Astrocyte (in vitro differentiated cells and primary cell): ENCODE measurements around the gene CNTN6.

Experiments used
- EZH2 ChIP-seq: IDR thresholded peaks from 2 replicates; pipeline ENCODE4 v1.6.1; 2012; ENCODE audit warnings: mild to moderate bottlenecking, low read length, inconsistent platforms; ENCODE audit not compliant: insufficient read depth
- TF ChIP-seq, protein P1 (sequence below): IDR thresholded peaks from 2 replicates; pipeline ENCODE4 v1.5.1; 2011; ENCODE audit warnings: low read depth, mild to moderate bottlenecking, inconsistent platforms, low read length, moderate library complexity; ENCODE audit not compliant: insufficient read depth

DNA sequence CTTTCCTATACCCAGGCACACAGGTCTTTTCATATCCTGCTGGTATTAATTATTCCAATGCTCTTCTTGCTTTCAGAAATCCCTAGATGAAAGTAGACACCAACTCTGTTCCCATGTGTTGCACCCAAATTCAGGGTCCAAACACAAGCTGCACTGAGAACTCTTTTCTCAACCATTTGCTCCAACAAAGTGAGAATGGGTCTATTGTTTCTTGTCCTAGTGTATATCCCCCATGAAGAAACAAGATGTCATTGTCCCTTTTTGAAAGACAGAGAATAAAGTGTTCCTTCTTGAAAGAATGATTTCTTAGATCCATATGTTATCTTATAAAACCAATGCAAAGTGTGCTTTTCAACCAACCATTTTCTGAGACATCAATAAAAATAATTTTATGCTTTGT lies 353.7 kb downstream of the CNTN6 start:
- TF ChIP-seq, protein P1, sequence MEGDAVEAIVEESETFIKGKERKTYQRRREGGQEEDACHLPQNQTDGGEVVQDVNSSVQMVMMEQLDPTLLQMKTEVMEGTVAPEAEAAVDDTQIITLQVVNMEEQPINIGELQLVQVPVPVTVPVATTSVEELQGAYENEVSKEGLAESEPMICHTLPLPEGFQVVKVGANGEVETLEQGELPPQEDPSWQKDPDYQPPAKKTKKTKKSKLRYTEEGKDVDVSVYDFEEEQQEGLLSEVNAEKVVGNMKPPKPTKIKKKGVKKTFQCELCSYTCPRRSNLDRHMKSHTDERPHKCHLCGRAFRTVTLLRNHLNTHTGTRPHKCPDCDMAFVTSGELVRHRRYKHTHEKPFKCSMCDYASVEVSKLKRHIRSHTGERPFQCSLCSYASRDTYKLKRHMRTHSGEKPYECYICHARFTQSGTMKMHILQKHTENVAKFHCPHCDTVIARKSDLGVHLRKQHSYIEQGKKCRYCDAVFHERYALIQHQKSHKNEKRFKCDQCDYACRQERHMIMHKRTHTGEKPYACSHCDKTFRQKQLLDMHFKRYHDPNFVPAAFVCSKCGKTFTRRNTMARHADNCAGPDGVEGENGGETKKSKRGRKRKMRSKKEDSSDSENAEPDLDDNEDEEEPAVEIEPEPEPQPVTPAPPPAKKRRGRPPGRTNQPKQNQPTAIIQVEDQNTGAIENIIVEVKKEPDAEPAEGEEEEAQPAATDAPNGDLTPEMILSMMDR, result no peak
- TF ChIP-seq EZH2, result no peak
